ENCODE data around the gene EDC3. TPM values are rescaled to one million over a fixed set of nuclear protein-coding genes. Genes with fewer than 3 reads are reported as not detected.

EDC3 gene
- total RNA-seq, 1 donor from 2014 or later = 49.5 TPM

GRCh38 chr15:74616366-74616939 is 79.4 kb downstream of the EDC3 start:
- H3K27me3 Mint-ChIP-seq = no peaks in the 10 kb centered on the region
- no peak for TF ChIP-seq CTCF (IDR thresholded peaks at IDR 0.05)
- H3K9me3 Mint-ChIP-seq = no peaks in the 10 kb centered on the region
- ATAC-seq (ENCODE audit: low read depth) = no peak
- intact Hi-C loops (cut with micrococcal nuclease) = loop anchor here (10.0 kb wide), 1 partner anchor 982 kb away; the partner anchor contains the start of gene NPTN
- peak overlapping the region; percentile 86 for H3K27ac Mint-ChIP-seq
- POLR2A ChIA-PET = interaction anchor here (0.7 to 4.5 kb wide), 19 partner anchors 11 to 752 kb away, joined by 3 to 37 read pairs (median 6); partner anchors contain the start of genes ARID3B, COX5A, FAM219B and MAN2C1
- peak; percentile 36 for DNase-seq
- CTCF ChIA-PET = interaction anchor here (0.5 to 10.6 kb wide), 3 partner anchors 16 to 588 kb away, joined by 3 to 136 read pairs (median 3); partner anchors contain the start of gene UBL7
- peaks cover 41% of the 10 kb centered on the region for H3K4me1 Mint-ChIP-seq
- H3K36me3 Mint-ChIP-seq (ENCODE audit: low read depth) = peaks cover 33% of the 10 kb centered on the region
- peak overlapping the region; percentile 89 for H3K4me3 Mint-ChIP-seq

- Mint-ChIP-seq H3K4me1 (peaks cover 35% of the 10 kb centered on the region), H3K4me3 (peak within 1 kb of the TSS; percentile 89), H3K27me3 (no peaks in the 10 kb centered on the region), H3K36me3 (ENCODE audit: low read depth) (peaks cover 26% of the 10 kb centered on the region), H3K9me3 (no peaks in the 10 kb centered on the region), H3K27ac (peak within 1 kb of the TSS; percentile 95)
- intact Hi-C loops (cut with micrococcal nuclease) = loop anchor here (1.0 to 10.0 kb wide), 8 partner anchors 15 to 981 kb away; partner anchors contain the start of genes ARID3B, COX5A, NPTN and PML
- TF ChIP-seq CTCF (IDR thresholded peaks at IDR 0.05) = no peak
- ATAC-seq (ENCODE audit: low read depth) = peak; percentile 83
- ChIA-PET CTCF (interaction anchor here (1.1 to 10.6 kb wide), 4 partner anchors 17 to 233 kb away, joined by 3 to 136 read pairs (median 4); no protein-coding TSS in a partner anchor), POLR2A (interaction anchor here (0.6 to 4.5 kb wide), 27 partner anchors 12 to 838 kb away, joined by 3 to 37 read pairs (median 5); partner anchors contain the start of genes ARID3B, FAM219B, MAN2C1 and MPI)
- peak; percentile 99 for DNase-seq
Measured at GRCh38 chr15:74615508-74616365, 80.1 kb downstream of the EDC3 start, which contains the start of gene CLK3. TSS of gene CLK3 (plus strand) at chr15:74615836. CDS start at chr15:74619197, 3,361 bp downstream.

- Mint-ChIP-seq H3K4me3 (peak overlapping the region; percentile 89), H3K4me1 (peaks cover 34% of the 10 kb centered on the region), H3K27me3 (no peaks in the 10 kb centered on the region), H3K9me3 (no peaks in the 10 kb centered on the region), H3K36me3 (ENCODE audit: low read depth) (peaks cover 18% of the 10 kb centered on the region), H3K27ac (peak overlapping the region; percentile 95)
- intact Hi-C loops (cut with micrococcal nuclease) = loop anchor here (1.0 to 10.0 kb wide), 10 partner anchors 16 to 980 kb away; partner anchors contain the start of genes ARID3B, COX5A, NPTN and PML
- TF ChIP-seq CTCF (IDR thresholded peaks at IDR 0.05) = no peak
- peak; percentile 68 for ATAC-seq (ENCODE audit: low read depth)
- CTCF ChIA-PET = interaction anchor here (1.1 to 10.6 kb wide), 5 partner anchors 17 to 232 kb away, joined by 3 to 136 read pairs (median 4); no protein-coding TSS in a partner anchor
- peak; percentile 97 for DNase-seq
- POLR2A ChIA-PET = interaction anchor here (0.6 to 4.5 kb wide), 25 partner anchors 13 to 839 kb away, joined by 3 to 37 read pairs (median 5); partner anchors contain the start of genes ARID3B, FAM219B, SEMA7A and SIN3A
Measured at GRCh38 chr15:74614744-74615507, 80.9 kb downstream of the EDC3 start.

GRCh38 chr15:74613953-74614743 is 81.7 kb downstream of the EDC3 start:
- CTCF ChIA-PET = interaction anchor here (0.9 to 10.6 kb wide), 5 partner anchors 18 to 186 kb away, joined by 3 to 136 read pairs (median 4); no protein-coding TSS in a partner anchor

More at GRCh38 chr15:74613953-74614743, 81.7 kb downstream of the EDC3 start:
- no peak for TF ChIP-seq CTCF (IDR thresholded peaks at IDR 0.05)
- ATAC-seq (ENCODE audit: low read depth) (no peak), DNase-seq (no peak)
- intact Hi-C loops (cut with micrococcal nuclease) = loop anchor here (1.0 to 10.0 kb wide), 6 partner anchors 16 to 979 kb away; partner anchors contain the start of genes COX5A and NPTN
- Mint-ChIP-seq H3K4me3 (peak overlapping the region; percentile 75), H3K4me1 (peaks cover 26% of the 10 kb centered on the region), H3K27me3 (no peaks in the 10 kb centered on the region), H3K36me3 (ENCODE audit: low read depth) (peaks cover 10% of the 10 kb centered on the region), H3K9me3 (no peaks in the 10 kb centered on the region), H3K27ac (peak overlapping the region; percentile 95)
- POLR2A ChIA-PET = interaction anchor here (0.6 to 4.5 kb wide), 15 partner anchors 15 to 840 kb away, joined by 3 to 37 read pairs (median 4); partner anchors contain the start of genes ARID3B, SEMA7A and UBL7
